NCI-H1092 (cell line): ENCODE measurements around the gene MMP28.

Source experiments
- DNase-seq: peaks from one replicate; lab custom pipeline; 2025; lab: John Stamatoyannopoulos, UW

MMP28 gene

DNA sequence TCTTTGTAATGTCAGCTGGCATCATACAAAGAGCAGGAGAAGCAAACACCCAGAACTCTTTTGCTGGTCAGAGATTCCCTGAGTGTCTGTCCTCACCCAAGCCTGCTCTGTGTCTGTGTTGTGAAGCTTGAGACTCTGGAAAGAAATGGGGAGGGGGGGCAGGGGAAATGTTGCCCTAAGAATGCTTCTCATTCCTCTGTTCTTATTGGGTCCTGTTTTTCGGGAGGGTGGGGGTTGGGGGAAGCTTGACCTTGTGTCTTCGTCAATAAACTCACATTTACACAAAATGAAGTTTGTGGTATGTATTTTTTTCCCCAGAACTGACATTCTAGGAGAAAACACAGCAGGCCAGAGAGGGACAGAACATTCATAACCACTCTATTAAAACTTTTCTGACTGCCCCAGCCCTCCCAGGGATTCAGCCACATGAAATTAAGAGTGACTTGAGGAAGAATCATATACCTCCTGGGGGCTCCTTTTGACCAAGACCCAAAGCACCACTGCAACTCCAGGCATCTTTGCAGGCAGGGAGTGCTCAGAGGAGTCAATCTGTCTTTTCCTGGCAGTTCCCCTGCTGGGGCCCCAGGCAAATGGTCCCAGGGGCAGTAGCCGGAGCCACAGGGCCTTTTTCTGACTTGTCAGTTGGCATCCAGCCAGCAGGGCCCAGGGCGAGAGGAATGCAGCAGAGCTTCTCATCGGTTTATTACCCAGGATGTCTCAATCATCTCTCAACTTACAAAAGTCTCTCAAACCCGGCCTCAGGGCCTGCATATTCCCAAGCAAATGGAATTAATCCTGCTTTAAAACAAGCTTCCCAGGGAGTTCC, 69.1 kb downstream of the MMP28 start:
- no peak for DNase-seq

DNA sequence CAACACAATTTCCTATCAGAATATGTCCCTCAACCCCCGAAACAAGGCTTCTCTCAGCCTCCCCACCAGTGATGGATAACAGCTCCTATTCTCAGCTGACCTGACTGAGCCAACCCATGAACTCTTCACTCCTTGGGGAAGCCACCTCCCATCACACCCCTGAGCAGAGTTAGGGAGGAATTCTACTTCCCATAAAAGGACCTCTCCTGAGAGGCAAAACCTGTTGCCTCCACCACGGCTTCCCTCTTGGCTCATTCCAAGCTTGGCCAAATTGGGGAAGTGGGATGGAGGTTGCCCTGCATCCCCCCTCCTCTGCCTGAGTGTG, 69.7 kb downstream of the MMP28 start:
- DNase-seq = no peak

DNA sequence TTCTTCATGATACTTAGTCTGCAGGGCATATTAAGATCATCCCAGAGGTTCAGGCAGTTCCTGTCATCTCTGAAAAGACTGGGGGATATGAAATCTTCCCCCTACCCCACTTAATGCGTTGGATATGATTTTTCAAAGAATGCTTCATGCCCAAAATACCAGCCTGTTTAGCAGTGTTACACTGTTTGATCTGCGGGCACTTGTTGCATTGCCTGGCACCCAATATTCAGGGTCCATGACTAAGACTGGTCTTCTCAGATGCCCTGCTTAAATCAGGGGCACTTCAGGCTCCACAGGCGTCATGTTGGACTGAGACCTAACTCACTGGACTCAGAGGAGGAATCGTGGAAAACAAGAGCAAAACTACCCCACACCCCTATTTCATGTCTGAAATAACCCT, 70.4 kb downstream of the MMP28 start:
- DNase-seq = no peak

DNA sequence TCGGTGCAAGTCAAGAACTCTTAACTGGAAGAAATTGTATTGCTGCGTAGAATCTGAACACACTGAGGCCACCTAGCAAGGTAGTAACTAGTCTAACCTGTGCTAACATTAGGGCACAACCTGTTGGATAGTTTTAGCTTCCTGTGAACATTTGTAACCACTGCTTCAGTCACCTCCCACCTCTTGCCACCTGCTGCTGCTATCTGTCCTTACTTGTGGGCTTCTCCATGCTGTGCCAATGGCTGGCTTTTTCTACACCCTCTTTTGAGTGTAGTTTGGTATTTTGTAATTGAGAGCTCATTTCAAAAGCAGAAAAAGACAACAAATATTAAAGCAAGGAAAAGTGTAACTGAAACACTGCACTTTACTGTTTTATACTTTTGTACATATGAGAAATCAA, 71.7 kb downstream of the MMP28 start:
- DNase-seq = no peak

DNA sequence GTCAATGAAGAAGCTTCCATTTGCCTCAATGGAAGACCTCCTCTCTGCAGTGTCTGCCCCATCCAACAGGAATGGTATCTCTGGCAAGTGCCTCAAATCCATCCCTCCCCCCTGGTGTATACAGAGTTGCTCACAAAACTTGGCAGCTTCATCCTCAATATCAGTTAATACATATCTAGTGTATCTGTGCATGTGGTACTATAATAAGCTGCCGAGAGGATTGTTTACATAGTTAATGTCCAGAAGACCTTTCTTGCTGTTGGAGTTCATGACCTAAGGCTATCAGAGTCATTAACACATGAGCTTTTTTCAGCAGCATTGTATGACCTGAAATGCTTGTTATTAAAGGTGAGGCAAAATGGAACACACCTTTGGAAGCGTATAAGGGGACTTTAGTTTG, 78.0 kb downstream of the MMP28 start:
- no peak for DNase-seq

DNA sequence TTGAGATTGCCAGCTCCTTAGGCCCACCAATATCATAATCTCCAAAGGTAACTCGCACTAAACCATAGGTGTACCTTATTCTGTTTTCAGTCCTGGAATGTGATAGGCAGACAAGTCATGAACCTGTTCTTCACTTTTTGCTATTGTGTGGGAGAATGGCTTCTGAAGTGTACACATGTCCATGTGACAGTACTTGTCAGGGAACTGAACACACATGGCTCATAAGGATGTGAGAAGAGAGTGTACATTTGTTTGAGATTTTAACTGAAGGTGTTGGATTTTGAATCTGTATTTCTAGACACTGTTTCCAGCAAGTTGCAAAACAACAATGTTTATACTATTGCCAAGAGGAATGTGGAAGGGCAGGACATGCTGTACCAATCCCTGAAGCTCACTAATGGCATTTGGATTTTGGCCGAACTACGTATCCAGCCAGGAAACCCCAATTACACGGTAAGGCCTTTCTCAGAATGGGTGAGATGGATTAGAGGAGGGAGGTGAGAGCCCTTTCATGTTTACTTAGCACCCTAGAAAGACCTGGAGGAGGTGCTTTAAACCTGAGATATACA, 78.5 kb downstream of the MMP28 start:
- no peak for DNase-seq

DNA sequence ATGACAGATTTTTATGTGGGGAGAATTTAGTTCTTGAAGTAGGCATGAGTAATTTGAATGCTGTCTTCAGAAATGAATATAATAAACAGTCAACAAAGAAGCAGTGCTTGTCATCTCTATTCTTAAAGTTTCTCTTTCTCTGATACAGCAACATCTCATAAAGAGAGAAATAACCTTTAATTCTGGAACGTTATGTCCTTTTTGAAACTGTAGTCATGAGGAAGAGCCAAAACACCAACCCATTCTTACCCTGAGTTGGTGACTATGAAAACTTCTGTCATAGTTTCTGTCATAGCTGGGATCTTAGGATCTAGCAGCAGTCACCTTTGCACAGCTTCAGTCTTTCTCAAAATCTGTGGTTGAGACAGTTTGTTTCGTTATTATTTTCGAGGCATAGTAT, 79.3 kb downstream of the MMP28 start:
- DNase-seq = no peak
